DND-41 (cell line): Measurements from ENCODE around the gene HNRNPAB.

Experiments
- CTCF ChIP-seq: IDR thresholded peaks from 2 replicates; pipeline ENCODE4 v1.5.1; 2012; ENCODE audit warnings: borderline replicate concordance, low read length, moderate library complexity, mild to moderate bottlenecking; ENCODE audit not compliant: poor library complexity, severe bottlenecking; ENCODE audit errors: extremely low read depth
- EZH2 ChIP-seq: IDR thresholded peaks from 3 replicates; pipeline ENCODE4 v1.6.1; 2012; ENCODE audit warnings: borderline replicate concordance, low read depth, mild to moderate bottlenecking, moderate library complexity, low read length, inconsistent platforms; ENCODE audit not compliant: severe bottlenecking

DNA sequence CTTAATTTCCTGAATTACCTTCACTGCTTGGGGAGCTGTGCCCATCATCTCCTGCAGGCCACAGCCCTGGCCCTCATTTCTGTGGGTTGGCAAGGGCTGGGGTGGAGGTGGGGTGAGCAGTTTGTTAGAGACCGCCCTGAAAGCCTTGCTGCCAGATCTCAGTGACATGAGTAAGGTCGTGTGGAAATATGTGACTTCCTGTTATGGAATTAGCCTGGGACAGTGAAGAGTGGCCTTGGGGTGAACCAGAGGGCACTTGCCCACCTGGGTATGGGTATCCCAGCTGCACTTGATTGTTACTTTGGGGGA is 2.5 kb upstream of the HNRNPAB start:
- TF ChIP-seq CTCF (no peak), EZH2 (no peak)
